ENCODE results near the gene ARTN.

DNA sequence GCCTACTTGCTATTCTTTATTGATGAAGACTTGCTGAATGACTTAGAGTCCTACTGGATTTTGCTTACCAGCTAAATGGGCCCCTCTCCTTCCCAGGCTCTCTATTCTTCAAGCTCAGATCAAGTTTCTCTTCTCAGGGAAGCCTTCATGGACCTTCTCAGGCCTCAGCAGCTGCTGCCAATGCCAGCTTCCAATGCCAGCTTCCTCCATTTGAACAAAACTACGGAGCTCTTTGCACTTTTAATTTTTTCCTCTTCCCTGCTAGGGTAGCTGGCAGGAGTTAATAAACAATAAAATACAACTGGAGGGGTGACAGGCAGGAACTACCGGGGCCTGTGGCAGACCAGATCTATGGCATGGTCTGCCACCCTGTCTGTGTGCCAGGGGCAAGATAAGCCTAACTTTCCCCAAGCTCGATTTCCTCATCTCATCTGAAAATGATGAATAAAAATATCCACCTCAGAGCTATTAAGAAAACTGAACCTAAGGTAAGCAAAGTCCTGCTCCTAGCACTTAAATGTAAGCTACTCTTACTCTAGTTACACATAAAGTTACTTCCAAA, 12.2 kb downstream of the ARTN start:
- no peak for TF ChIP-seq CTCF (IDR thresholded peaks at IDR 0.05; ENCODE audit: low read depth, low read length)
- TF ChIP-seq MYC (IDR thresholded peaks at IDR 0.05; ENCODE audit: low read depth, low read length) = no peak
- TF ChIP-seq MAX (IDR thresholded peaks at IDR 0.05; ENCODE audit: low read depth, low read length) = no peak
